HepG2 (cell line): ENCODE data around the gene RBM12. TPM values are rescaled to one million over a fixed set of nuclear protein-coding genes. Genes with fewer than 3 reads are reported as not detected.

Experiments used
- HMG20B ChIP-seq: conservative IDR thresholded peaks from 2 replicates; pipeline ENCODE4 v1.6.1; 2016; ENCODE audit warnings: missing genetic modification reagents, missing compliant biosample characterization
- MAFK ChIP-seq, 2 experiments: IDR thresholded peaks in 1 of 2; conservative IDR thresholded peaks in 1 of 2; 2 replicates each; pipeline ENCODE4 v1.6.1; 2011; ENCODE audit warnings: improper control_type of control experiment in 2 of 2, low read length in 2 of 2
- MZF1 ChIP-seq: sonication (generic); formaldehyde crosslinking; IDR thresholded peaks from 2 replicates; pipeline ENCODE4 v1.8.1; 2023; ENCODE audit warnings: mild to moderate bottlenecking, missing genetic modification reagents, borderline replicate concordance
- NR1H2 ChIP-seq: sonication (generic); formaldehyde crosslinking; IDR thresholded peaks from 2 replicates; pipeline ENCODE4 v1.8.1; 2022; ENCODE audit warnings: low read depth, missing genetic modification reagents, borderline replicate concordance
- RFXAP ChIP-seq: sonication (generic); formaldehyde crosslinking; IDR thresholded peaks from 2 replicates; pipeline ENCODE4 v1.4.0; 2020; ENCODE audit warnings: missing genetic modification reagents, borderline replicate concordance
- SMARCC2 ChIP-seq: fragments of 450-650 bp; IDR thresholded peaks from 2 replicates; pipeline ENCODE4 v1.6.1; 2017; ENCODE audit warnings: antibody characterized with exemption, mild to moderate bottlenecking
- TRIM24 ChIP-seq: sonication (generic); formaldehyde crosslinking; IDR thresholded peaks from 2 replicates; pipeline ENCODE4 v1.8.0; 2022; ENCODE audit warnings: mild to moderate bottlenecking, missing genetic modification reagents
- ZKSCAN5 ChIP-seq: sonication (generic); formaldehyde crosslinking; IDR thresholded peaks from 2 replicates; pipeline ENCODE4 v1.5.1; 2020; ENCODE audit warnings: mild to moderate bottlenecking, missing genetic modification reagents
- ZNF235 ChIP-seq: sonication (generic); formaldehyde crosslinking; IDR thresholded peaks from 2 replicates; pipeline ENCODE4 v1.8.1; 2023; ENCODE audit warnings: mild to moderate bottlenecking, missing genetic modification reagents, borderline replicate concordance
- ZNF670 ChIP-seq: sonication (generic); formaldehyde crosslinking; IDR thresholded peaks from 2 replicates; pipeline ENCODE4 v1.8.0; 2022; ENCODE audit warnings: mild to moderate bottlenecking, missing genetic modification reagents, borderline replicate concordance
- polyA plus RNA-seq, 8 experiments: library from polyadenylated mRNA; depleted of rRNA in 3 of 8; stranded (reverse) in 7 of 8; unstranded in 1 of 8; fragments of >200 nt; fragmentation: Illumina TruSeq in 4 of 8; extraction: Trizol in 4 of 8; gene quantifications; 2 replicates each; pipeline versions ENCODE4 v1.2.1 to v1.2.3, GENCODE V29; 2011 to 2016; ENCODE audit warnings: low read depth in 4 of 8, missing spikeins in 1 of 8, mixed read lengths in 1 of 8; ENCODE audit not compliant: insufficient read depth in 1 of 8
- total RNA-seq, 5 experiments: library from RNA; depleted of rRNA; stranded (reverse); fragments of >200 nt; fragmentation: Illumina TruSeq; extraction: Trizol; gene quantifications; 2 replicates each; pipeline ENCODE4 v1.2.3, GENCODE V29; 2016; ENCODE audit warnings: low read depth in 1 of 5
- TF ChIP-seq, protein P1 (sequence below): sonication (generic); formaldehyde crosslinking; IDR thresholded peaks from 2 replicates; pipeline ENCODE4 v1.4.0; 2020; ENCODE audit warnings: missing genetic modification reagents
- TF ChIP-seq, protein P2 (sequence below): IDR thresholded peaks from 2 replicates; pipeline ENCODE4 v1.6.1; 2016; ENCODE audit warnings: low read depth, missing genetic modification reagents, missing compliant biosample characterization
- TF ChIP-seq, protein P3 (sequence below): sonication (generic); formaldehyde crosslinking; IDR thresholded peaks from 2 replicates; pipeline ENCODE4 v1.5.1; 2020; ENCODE audit warnings: missing genetic modification reagents, mild to moderate bottlenecking, borderline replicate concordance
- TF ChIP-seq, protein P4 (sequence below): sonication (generic); formaldehyde crosslinking; IDR thresholded peaks from 2 replicates; pipeline ENCODE4 v1.5.0; 2020; ENCODE audit warnings: missing genetic modification reagents
- TF ChIP-seq, protein P5 (sequence below): sonication (generic); formaldehyde crosslinking; IDR thresholded peaks from 2 replicates; pipeline ENCODE4 v1.4.0; 2020; ENCODE audit warnings: mild to moderate bottlenecking, missing genetic modification reagents

The RBM12 gene
- total and polyA plus RNA-seq, 2 of the 13 experiments (the other 11 are each of a cell fraction or from before 2014, with no cell fraction given), result 97.9 to 104 TPM

DNA sequence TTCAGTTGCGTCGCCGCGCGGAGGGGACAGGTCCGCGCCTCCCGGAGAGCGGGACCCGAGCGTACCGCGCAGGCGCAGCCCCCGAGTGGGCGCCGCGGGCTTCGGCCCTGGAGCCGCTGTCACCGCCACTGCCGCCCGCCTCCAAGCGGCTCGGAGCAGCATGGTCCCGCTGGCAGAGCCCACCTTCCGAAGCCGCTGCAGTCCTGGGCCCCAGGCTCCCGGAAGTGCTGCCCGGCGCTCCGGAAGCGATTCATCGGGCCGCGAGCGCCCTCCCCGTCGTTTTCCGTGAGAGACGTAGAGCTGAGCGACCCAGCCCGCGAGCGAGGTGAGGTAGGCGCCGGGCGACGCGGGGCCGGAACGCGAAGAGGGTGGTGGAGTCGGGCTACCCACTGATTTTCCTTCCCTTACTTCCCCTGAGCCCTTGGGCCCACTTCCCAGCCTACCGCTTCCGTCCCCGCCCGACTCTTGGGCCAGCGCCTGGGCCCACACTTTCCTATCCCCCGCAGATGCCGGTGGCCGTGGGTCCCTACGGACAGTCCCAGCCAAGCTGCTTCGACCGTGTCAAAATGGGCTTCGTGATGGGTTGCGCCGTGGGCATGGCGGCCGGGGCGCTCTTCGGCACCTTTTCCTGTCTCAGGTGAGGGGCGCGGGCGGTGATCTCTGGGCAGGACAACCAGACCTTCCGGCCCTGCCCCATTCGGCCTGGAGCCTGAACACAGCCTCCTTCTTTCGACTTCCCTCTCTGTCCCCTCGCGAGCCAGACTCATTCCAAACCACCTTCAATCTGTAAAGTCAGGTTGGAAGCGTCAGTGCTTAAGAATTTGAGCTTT, 34.6 kb upstream of the RBM12 start, which contains the start of the genes NFS1 and ROMO1 (continued):
- TF ChIP-seq, protein P1, sequence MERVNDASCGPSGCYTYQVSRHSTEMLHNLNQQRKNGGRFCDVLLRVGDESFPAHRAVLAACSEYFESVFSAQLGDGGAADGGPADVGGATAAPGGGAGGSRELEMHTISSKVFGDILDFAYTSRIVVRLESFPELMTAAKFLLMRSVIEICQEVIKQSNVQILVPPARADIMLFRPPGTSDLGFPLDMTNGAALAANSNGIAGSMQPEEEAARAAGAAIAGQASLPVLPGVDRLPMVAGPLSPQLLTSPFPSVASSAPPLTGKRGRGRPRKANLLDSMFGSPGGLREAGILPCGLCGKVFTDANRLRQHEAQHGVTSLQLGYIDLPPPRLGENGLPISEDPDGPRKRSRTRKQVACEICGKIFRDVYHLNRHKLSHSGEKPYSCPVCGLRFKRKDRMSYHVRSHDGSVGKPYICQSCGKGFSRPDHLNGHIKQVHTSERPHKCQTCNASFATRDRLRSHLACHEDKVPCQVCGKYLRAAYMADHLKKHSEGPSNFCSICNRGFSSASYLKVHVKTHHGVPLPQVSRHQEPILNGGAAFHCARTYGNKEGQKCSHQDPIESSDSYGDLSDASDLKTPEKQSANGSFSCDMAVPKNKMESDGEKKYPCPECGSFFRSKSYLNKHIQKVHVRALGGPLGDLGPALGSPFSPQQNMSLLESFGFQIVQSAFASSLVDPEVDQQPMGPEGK (CRISPR knock-in tag), result peak; percentile 86
- peak; percentile 72 for TF ChIP-seq ZNF235 (CRISPR knock-in tag)
- TF ChIP-seq, protein P2, sequence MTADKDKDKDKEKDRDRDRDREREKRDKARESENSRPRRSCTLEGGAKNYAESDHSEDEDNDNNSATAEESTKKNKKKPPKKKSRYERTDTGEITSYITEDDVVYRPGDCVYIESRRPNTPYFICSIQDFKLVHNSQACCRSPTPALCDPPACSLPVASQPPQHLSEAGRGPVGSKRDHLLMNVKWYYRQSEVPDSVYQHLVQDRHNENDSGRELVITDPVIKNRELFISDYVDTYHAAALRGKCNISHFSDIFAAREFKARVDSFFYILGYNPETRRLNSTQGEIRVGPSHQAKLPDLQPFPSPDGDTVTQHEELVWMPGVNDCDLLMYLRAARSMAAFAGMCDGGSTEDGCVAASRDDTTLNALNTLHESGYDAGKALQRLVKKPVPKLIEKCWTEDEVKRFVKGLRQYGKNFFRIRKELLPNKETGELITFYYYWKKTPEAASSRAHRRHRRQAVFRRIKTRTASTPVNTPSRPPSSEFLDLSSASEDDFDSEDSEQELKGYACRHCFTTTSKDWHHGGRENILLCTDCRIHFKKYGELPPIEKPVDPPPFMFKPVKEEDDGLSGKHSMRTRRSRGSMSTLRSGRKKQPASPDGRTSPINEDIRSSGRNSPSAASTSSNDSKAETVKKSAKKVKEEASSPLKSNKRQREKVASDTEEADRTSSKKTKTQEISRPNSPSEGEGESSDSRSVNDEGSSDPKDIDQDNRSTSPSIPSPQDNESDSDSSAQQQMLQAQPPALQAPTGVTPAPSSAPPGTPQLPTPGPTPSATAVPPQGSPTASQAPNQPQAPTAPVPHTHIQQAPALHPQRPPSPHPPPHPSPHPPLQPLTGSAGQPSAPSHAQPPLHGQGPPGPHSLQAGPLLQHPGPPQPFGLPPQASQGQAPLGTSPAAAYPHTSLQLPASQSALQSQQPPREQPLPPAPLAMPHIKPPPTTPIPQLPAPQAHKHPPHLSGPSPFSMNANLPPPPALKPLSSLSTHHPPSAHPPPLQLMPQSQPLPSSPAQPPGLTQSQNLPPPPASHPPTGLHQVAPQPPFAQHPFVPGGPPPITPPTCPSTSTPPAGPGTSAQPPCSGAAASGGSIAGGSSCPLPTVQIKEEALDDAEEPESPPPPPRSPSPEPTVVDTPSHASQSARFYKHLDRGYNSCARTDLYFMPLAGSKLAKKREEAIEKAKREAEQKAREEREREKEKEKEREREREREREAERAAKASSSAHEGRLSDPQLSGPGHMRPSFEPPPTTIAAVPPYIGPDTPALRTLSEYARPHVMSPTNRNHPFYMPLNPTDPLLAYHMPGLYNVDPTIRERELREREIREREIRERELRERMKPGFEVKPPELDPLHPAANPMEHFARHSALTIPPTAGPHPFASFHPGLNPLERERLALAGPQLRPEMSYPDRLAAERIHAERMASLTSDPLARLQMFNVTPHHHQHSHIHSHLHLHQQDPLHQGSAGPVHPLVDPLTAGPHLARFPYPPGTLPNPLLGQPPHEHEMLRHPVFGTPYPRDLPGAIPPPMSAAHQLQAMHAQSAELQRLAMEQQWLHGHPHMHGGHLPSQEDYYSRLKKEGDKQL (CRISPR knock-in tag), result peak; percentile 72
- TF ChIP-seq ZKSCAN5 (CRISPR knock-in tag), result no peak; the same call in 1 of the 2 replicates
- TF ChIP-seq HMG20B (CRISPR knock-in tag), result peak; percentile 5; the same call in 1 of the 2 replicates
- peak; percentile 91; the same call in 1 of the 2 replicates for TF ChIP-seq ZNF670 (CRISPR knock-in tag)
- TF ChIP-seq RFXAP (CRISPR knock-in tag), result peak; percentile 97
- TF ChIP-seq, protein P3, sequence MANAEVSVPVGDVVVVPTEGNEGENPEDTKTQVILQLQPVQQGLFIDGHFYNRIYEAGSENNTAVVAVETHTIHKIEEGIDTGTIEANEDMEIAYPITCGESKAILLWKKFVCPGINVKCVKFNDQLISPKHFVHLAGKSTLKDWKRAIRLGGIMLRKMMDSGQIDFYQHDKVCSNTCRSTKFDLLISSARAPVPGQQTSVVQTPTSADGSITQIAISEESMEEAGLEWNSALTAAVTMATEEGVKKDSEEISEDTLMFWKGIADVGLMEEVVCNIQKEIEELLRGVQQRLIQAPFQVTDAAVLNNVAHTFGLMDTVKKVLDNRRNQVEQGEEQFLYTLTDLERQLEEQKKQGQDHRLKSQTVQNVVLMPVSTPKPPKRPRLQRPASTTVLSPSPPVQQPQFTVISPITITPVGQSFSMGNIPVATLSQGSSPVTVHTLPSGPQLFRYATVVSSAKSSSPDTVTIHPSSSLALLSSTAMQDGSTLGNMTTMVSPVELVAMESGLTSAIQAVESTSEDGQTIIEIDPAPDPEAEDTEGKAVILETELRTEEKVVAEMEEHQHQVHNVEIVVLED, result peak; percentile 95
- no peak for TF ChIP-seq MAFK (conservative IDR thresholded peaks at IDR 0.05 in 1 of 2, IDR thresholded peaks at IDR 0.05 in 1 of 2; ENCODE audit: low read length in 2 of 2)
- no peak for TF ChIP-seq TRIM24
- TF ChIP-seq, protein P4, sequence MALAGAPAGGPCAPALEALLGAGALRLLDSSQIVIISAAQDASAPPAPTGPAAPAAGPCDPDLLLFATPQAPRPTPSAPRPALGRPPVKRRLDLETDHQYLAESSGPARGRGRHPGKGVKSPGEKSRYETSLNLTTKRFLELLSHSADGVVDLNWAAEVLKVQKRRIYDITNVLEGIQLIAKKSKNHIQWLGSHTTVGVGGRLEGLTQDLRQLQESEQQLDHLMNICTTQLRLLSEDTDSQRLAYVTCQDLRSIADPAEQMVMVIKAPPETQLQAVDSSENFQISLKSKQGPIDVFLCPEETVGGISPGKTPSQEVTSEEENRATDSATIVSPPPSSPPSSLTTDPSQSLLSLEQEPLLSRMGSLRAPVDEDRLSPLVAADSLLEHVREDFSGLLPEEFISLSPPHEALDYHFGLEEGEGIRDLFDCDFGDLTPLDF (CRISPR knock-in tag), result peak; percentile 92
- TF ChIP-seq NR1H2 (CRISPR knock-in tag), result peak; percentile 96
- TF ChIP-seq MZF1 (CRISPR knock-in tag), result no peak
- TF ChIP-seq SMARCC2, result no peak
- TF ChIP-seq, protein P5, sequence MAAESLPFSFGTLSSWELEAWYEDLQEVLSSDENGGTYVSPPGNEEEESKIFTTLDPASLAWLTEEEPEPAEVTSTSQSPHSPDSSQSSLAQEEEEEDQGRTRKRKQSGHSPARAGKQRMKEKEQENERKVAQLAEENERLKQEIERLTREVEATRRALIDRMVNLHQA (CRISPR knock-in tag), result peak; percentile 85; the same call in 1 of the 2 replicates
